ENCODE measurements around the gene ID3.
"Not testable (repeated sequence)": the region's sequence is repeated elsewhere in the genome, so short reads cannot be mapped to it uniquely, and the experiment has no call there.

The ID3 gene

GRCh38 chr1:23546897-23547584 lies 12.3 kb downstream of the ID3 start:
- no peak for DNase-seq

DNA sequence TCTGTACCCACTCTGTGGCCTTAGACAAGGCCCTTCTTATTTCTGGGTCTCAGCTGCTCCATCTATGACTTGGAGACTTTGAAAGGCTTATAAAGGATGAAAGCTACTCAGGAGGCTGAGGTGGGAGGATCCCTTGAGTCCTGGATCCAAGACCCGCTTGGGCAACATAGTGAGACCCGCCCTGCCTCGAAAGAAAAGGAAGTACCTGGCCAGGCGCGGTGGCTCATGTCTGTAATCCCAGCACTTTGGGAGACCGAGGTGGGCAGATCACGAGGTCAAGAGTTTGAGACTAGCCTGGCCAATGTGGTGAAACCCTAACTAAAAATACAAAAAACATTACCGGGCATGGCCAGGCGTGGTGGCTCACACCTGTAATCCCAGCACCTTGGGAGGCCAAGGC lies 13.4 kb downstream of the ID3 start:
- no peak for DNase-seq

- peak; percentile 28 for DNase-seq
Observed at GRCh38 chr1:23544444-23545389, 14.6 kb downstream of the ID3 start.

DNA sequence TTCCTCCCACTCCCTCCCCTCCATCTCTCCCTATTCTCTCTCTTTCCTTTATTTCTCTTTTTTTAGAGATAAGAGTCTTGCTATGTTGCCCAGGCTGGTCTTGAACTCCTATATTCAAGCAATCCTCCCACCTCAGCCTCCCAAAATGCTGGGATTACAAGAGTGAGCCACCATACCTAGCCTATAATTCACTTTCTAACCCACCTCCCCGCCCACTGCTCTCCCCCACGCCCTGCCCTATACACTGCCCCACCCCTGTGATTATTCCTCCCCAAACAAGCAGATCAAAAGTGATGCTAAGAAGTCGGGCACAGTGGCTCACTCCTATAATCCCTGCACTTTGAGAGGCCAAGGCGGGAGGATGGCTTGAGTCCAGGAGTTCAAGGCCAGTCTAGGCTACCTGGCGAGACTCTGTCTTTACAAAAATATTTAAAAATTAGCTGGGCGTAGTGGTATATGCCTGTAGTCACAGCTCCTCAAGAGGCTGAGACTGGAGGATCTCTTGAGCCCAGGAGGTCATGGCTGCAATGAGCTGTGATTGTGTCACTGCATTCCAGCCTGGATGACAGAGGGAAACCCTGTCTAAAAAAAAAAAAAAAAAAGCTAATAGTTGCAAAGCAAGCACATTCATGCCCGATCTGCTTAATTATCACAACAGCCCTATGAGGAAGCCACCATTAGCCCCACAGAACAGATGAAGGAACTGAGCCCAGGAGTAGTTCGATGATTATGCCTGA lies 15.4 kb downstream of the ID3 start:
- DNase-seq, result no peak

DNA sequence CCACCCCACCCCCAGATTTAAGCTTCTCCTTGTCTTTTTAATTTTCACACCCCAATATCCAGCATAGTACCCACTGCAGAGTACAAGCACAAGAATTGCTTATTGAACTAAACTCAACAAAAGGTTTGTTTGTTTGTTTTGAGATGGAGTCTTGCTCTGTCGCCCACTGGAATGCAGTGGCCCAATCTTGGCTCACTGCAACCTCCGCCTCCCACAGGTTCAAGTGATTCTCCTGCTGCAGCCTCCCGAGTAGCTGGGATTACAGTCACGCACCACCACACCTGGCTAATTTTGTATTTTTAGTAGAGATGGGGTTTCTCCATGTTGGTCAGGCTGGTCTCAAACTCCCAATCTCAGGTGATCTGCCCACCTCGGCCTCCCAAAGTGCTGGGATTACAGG lies 16.4 kb downstream of the ID3 start:
- DNase-seq, result not testable (repeated sequence)

GRCh38 chr1:23539698-23540266 lies 19.5 kb downstream of the ID3 start:
- DNase-seq, result peak; percentile 75

DNA sequence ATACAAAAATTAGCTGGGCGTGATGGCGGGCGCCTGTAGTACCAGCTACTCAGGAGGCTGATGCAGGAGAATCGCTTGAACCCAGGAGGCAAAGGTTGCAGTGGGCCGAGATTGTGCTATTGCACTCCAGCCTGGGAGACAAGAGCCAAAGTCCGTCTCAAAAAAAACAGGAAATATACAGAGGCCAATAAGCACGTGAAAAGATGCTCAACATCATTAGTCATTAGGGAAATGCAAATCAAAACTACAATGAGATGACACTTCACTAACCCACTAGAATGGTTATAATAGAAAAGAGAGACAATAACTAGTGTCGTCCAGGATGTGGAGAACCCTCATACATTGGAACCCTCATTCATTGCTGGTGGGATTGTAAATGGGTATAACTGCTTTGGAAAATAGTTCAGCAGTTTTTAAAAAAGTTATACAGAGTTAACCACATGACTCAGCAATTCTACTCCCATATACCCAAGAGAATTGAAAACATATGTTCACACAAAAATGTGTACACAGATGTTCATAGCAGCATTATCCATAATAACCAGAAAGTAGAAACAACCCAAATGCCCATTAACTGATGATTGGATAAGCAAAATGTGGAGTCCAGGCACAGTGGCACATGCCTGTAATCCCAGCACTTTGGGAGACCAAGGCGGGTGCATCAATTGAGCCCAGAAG lies 21.9 kb downstream of the ID3 start:
- no peak for DNase-seq

DNA sequence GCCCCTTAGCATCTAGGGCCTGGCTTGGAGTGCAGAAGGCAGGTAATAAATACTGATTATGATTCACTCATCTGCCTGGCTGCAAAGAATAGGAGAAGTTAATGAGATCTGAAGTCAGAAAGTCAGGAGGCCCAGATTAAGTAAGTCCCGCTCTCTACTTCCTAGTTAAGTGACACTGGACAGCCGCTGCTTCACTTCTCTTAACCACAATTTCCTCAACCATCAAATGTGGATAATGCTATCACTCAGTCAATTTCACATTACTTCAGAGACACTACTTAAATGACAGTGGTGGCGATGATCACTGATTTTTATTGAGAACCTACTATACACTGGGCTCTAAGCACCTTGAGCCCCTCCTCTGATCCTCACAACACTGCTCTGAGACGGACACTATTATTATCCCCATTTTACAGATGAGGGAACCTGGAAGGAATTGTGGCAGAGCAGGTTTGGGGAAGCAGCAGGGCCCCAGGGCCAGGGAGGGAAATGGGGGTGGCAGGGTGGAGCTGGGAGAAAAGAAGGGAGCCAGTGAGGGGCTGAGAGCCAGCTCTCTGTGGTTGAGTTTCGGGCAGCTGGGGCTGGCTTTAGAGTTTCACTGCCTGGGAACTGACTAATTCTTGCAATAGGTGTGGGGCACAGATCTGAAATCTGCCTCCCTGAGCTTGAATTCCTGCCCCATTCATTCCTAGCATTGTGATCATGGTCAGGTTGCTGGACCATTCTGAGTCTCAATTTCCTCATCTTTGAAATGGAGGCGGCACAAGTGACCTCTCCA lies 25.9 kb downstream of the ID3 start:
- no peak for DNase-seq

- no peak for DNase-seq
Observed at GRCh38 chr1:23531562-23532094, 27.7 kb downstream of the ID3 start.

DNA sequence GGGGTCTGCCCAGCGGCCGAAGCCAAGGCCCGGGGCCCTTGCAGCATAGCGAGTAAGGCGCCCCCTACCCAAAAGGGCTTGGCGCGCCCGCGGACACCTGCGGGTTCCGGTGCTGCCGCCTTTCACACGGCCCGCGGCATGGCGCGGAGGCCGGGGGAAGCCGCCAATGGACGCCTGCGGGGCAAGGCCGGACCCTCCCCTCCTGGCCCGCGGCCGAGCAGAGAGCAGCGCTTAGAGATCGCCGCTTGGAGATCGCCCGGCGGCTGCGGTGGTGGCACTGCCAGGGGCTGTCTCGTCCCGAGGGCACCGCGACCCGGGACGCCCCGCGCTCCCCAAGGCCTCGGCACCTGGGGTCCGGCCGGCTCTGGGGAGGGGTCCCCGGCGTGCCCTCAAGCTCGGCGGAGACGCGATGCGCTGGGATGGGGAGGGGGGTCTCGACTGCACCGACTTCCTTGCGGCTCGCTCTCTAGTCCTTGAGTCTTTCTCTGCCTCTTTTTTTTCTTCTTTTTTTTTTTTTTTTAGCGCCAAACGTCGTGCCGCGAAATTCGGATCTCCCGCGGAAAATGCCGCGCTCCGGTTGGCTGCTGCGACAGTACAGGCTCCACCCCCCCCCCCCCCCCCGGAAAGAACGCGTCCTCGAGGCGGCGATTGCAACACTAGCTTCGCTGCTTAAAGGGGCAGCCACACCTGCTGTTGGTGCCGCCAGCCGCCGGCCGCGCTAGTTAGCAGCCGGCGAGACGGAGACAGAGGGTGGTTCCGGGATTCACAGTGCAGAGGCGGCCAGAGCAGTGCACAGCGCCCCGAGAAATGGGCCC lies 28.3 kb downstream of the ID3 start, which contains the start of gene E2F2:
TSS of gene E2F2 (minus strand) at position 487 of the 815 bp plus-strand sequence. CDS start at position 47, 440 bp downstream.
- DNase-seq, result peak; percentile 58

DNA sequence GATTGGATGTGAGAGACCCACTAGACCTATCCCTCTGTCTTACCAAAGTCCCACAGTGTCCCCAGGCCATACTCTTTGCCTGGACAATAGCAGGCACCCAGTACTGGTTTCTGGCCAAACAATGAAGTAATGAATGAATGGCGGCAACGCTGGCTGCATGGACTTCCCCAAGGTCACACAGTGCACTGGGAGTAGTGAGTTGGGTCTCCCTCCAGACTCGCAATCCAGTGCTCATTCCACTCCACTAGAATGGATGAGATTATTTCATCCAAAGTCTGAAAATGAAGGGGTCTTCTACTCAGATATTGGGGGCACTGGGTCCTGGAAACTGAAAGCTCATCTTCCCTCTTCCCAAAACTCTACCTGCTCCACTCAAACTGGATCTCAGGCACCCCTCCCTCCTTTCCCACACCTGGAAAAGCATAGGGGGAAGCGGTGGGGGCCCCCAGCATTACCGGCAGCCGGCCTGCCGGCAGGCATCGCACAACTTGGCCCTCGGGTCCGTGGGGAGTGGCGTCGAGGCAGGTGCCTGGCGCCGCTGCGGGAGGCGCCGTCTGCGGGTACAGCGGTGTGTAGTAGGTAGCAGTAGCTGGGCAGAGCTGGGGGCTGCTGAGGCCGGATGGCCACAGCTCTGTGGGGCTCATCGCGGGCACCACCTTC lies 29.1 kb downstream of the ID3 start:
- DNase-seq, result no peak

- DNase-seq, result no peak
Observed at GRCh38 chr1:23529146-23530086, 29.9 kb downstream of the ID3 start.

- peak; percentile 47 for DNase-seq
Observed at GRCh38 chr1:23528250-23528978, 30.9 kb downstream of the ID3 start.

- no peak for DNase-seq
Observed at GRCh38 chr1:23527900-23528249, 31.4 kb downstream of the ID3 start.

GRCh38 chr1:23527366-23527765 lies 31.9 kb downstream of the ID3 start:
- DNase-seq, result no peak

DNA sequence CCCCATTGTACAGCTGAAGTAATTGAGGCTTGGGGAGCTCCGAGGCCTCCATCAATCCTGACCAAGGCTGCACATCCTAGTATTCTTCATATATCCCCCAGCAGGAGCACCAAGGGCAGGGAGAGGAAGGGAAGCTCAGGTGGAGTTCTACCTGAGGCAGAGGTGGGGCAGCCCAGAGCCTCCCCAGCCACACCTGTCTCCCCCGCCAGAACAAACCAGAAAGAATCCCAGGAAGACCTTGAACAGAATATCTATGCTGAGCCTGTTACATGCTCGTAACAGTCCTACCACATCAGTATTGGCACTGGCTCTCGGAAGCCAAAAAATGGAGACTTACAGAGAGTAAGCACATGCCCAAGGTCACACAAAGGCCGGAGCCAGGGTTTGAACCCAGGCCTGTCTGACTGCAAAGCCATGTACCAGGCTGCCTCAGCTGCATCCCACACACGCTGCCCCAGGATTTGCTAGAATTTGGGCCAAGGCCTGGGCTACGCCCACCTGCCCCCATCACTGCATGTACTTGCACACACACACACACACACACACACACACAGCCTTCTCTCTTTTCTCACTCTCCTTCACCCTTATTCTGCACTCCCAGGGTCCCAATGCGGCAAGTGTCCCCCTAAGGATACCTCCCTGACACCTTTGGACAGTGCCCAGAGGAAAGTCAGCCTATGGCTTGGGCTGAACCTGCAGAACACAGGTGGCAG lies 32.8 kb downstream of the ID3 start:
- no peak for DNase-seq

GRCh38 chr1:23525558-23526250 lies 33.6 kb downstream of the ID3 start:
- no peak for DNase-seq

All from NCI-H1436 treated with DMSO at 0.1 percent for 48 hours (cell line).